Tibial nerve (tissue), 4 donors: ENCODE results near the gene RDH8. TPM values are rescaled to one million over a fixed set of nuclear protein-coding genes. Genes with fewer than 3 reads are reported as not detected.

Source experiments
- DNase-seq, 2 donors: peaks; one replicate each; pipeline ENCODE4 v3.0.0-alpha.2; 2019; ENCODE audit warnings: low spot score in 2 of 2
- H3K27ac ChIP-seq, 4 donors: fragments of 200-600 bp; sonication (generic) in 3 of 4; one replicate each; pipeline ENCODE4 v1.5.1; 2017 to 2019; ENCODE audit warnings: mild to moderate bottlenecking in 1 of 4
- H3K27me3 ChIP-seq, 2 donors: fragments of 200-600 bp; sonication (generic) in 1 of 2; one replicate each; pipeline versions ENCODE4 v1.5.1 to v1.6.0; 2017 to 2019
- H3K36me3 ChIP-seq, 3 donors: fragments of 200-600 bp; sonication (generic); one replicate each; pipeline ENCODE4 v1.5.1; 2018 to 2019
- H3K4me1 ChIP-seq, 4 donors: fragments of 200-600 bp; sonication (generic) in 3 of 4; one replicate each; pipeline ENCODE4 v1.5.1; 2017 to 2019
- H3K4me3 ChIP-seq, 4 donors: fragments of 200-600 bp; sonication (generic) in 3 of 4; one replicate each; pipeline ENCODE4 v1.5.1; 2017 to 2019; ENCODE audit warnings: mild to moderate bottlenecking in 1 of 4, moderate library complexity in 1 of 4
- H3K9me3 ChIP-seq, 4 donors: fragments of 200-600 bp; sonication (generic) in 3 of 4; one replicate each; pipeline ENCODE4 v1.5.1; 2017 to 2019
- EP300 ChIP-seq, 2 donors: sonication (generic); formaldehyde crosslinking; IDR thresholded peaks; one replicate each; pipeline ENCODE4 v1.6.1; 2017; ENCODE audit warnings: antibody characterized with exemption in 2 of 2, mild to moderate bottlenecking in 1 of 2
- POLR2A ChIP-seq, 2 donors: fragments of 450-650 bp; IDR thresholded peaks; one replicate each; pipeline ENCODE4 v1.6.1; 2017; ENCODE audit warnings: antibody characterized with exemption in 2 of 2, mild to moderate bottlenecking in 2 of 2, moderate library complexity in 2 of 2
- WGBS, 2 donors: methylation state at CpG; one replicate each; pipeline ENCODE4 v1.1.5; 2018; 5-methylcytosine and 5-hydroxymethylcytosine counted together
- total RNA-seq, 4 donors: library from RNA; depleted of rRNA; stranded (reverse); fragments of >200 nt; gene quantifications; one replicate each; pipeline ENCODE4 v1.1.0, GENCODE V29; 2016
- TF ChIP-seq, protein P1 (sequence below), 5 experiments: fragments of 200-600 bp in 3 of 5; fragments of 450-650 bp in 2 of 5; sonication (generic) in 3 of 5; IDR thresholded peaks; one replicate each; pipeline ENCODE4 v1.5.1; 2016 to 2019; ENCODE audit warnings: antibody characterized with exemption in 5 of 5, mild to moderate bottlenecking in 3 of 5, moderate library complexity in 2 of 5

RDH8 gene
- total RNA-seq, 4 donors from 2014 or later, result not detected

DNA sequence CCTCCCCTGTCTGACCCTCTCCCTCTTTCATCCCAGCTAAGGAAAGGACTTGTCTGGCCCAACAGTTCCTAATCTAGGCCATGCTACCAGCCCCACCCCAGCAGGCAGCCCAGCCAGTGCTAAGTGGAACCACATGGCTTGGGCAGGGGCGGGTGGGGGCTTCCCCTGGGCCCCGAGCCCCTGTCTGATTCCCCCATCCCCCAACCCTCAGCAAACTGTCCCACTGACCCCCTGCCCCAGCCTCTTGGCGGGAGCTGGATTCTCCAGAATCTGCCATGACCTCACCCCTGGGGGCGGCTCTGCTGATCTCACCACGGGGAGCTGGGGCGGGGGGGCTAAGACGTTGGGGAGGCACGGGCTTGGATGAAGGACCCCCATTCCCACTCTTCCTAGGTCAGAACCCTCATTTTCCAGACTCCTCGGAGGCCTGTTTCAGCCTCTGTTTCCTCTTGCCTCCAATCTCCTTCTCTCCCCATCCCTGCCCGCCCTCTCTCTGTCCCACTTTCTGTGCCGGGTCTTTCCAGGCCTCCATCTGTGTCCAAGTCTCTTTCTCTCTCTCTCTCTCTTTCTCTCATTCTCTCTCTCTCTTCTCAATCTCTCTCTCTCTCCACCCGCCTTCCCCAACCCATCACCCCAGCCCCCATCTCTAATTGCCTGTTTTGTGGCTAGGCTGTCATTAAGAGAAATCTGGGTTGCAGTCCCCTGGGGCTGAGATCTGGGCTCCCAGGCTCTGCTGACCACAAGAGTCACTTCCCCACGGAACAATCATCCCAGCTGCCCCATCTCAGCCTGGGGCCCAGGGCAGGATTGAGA, 5.7 kb upstream of the RDH8 start:
- Histone ChIP-seq H3K36me3 (peaks cover 0 to 30% (median 0%) of the 10 kb centered on the region in 3 donors), H3K27me3 (peaks cover 0 to 11% of the 10 kb centered on the region in 2 donors), H3K4me3 (peak overlapping the region in 1 of 4 donors; percentile 80), H3K9me3 (no peaks in the 10 kb centered on the region), H3K4me1 (peaks cover 3 to 78% (median 34%) of the 10 kb centered on the region in 4 donors), H3K27ac (peak overlapping the region; percentile 70 to 91 (median 80))
- TF ChIP-seq, protein P1, sequence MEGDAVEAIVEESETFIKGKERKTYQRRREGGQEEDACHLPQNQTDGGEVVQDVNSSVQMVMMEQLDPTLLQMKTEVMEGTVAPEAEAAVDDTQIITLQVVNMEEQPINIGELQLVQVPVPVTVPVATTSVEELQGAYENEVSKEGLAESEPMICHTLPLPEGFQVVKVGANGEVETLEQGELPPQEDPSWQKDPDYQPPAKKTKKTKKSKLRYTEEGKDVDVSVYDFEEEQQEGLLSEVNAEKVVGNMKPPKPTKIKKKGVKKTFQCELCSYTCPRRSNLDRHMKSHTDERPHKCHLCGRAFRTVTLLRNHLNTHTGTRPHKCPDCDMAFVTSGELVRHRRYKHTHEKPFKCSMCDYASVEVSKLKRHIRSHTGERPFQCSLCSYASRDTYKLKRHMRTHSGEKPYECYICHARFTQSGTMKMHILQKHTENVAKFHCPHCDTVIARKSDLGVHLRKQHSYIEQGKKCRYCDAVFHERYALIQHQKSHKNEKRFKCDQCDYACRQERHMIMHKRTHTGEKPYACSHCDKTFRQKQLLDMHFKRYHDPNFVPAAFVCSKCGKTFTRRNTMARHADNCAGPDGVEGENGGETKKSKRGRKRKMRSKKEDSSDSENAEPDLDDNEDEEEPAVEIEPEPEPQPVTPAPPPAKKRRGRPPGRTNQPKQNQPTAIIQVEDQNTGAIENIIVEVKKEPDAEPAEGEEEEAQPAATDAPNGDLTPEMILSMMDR (IDR thresholded peaks at IDR 0.05), result no peak
- TF ChIP-seq POLR2A (IDR thresholded peaks at IDR 0.05), result no peak
- TF ChIP-seq EP300 (IDR thresholded peaks at IDR 0.05), result no peak
- 12 to 15% methylated on average over 13 of the region's 13 CpGs for whole genome bisulfite sequencing, 2 donors
- DNase-seq, result peak in 1 of 2 donors; percentile 39

DNA sequence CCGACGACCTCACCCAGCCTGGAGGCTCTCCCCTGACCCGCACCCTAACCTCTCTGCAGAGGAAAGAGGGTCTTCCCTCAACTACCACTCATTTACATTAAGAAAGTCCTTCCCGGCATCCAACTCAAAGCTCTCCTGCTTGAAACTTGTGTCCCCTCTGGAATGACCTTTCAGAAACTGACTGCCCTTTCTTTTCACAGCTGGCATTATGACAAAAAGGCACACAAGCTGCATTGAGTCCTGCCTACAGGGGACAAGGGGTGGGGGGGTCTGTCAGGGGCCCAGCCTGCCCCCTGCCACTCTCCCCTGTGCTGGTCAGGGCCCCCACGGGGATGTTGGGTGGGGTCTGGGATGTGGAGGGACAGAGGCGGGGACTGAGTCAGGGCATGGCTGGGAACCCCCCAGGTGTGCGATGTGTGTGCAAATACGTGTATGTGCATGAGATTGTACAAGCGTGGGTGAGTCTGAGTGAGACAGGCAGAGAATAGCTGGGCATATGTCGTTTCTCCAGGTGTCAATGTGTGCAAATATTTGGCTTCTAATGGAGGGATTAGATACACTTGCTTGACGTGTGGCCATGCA, 5.0 kb upstream of the RDH8 start:
- Histone ChIP-seq H3K9me3 (no peaks in the 10 kb centered on the region), H3K27ac (peak overlapping the region; percentile 70 to 91 (median 80)), H3K4me3 (peak overlapping the region in 2 of 4 donors; percentile 7 to 80), H3K36me3 (peaks cover 0 to 23% (median 0%) of the 10 kb centered on the region in 3 donors), H3K4me1 (peaks cover 3 to 77% (median 34%) of the 10 kb centered on the region in 4 donors), H3K27me3 (peaks cover 0 to 11% of the 10 kb centered on the region in 2 donors)
- DNase-seq, result no peak
- WGBS, 2 donors, result 11 to 19% methylated on average over 10 to 11 of the region's 11 CpGs
- no peak for TF ChIP-seq POLR2A (IDR thresholded peaks at IDR 0.05)
- TF ChIP-seq, protein P1 (IDR thresholded peaks at IDR 0.05), result no peak
- no peak for TF ChIP-seq EP300 (IDR thresholded peaks at IDR 0.05)

DNA sequence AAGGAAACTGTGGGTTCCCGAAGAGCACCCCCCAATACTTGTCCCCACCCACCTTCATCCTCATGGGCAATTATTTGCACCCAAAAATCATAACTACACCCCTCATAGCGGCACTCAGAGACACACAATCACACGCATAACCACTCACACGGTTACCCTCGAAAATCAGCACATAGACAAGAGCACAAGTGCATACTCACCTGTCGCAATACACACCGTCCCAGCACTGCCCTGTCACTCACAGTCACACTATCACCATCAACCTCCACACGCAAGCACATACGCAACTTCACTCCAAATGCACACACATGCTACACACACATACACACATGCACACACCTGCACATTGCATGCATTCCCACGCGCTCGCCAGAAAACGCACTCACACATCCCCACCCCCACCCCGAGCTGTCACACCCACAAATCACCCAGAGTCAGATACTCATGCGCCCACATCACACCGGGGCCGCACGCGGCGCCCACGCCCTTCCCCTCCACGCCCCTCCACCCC, 3.5 kb upstream of the RDH8 start:
- Histone ChIP-seq H3K27me3 (peaks cover 0 to 11% of the 10 kb centered on the region in 2 donors), H3K4me3 (peak overlapping the region; percentile 51 to 80 (median 61)), H3K27ac (peak overlapping the region; percentile 60 to 91 (median 80)), H3K36me3 (peaks cover 0 to 9% (median 0%) of the 10 kb centered on the region in 3 donors), H3K9me3 (no peaks in the 10 kb centered on the region), H3K4me1 (peaks cover 3 to 85% (median 34%) of the 10 kb centered on the region in 4 donors)
- no peak for DNase-seq
- TF ChIP-seq POLR2A (IDR thresholded peaks at IDR 0.05), result no peak
- TF ChIP-seq, protein P1 (IDR thresholded peaks at IDR 0.05), result no peak
- no peak for TF ChIP-seq EP300 (IDR thresholded peaks at IDR 0.05)
- 1 to 5% methylated on average over 17 to 22 of the region's 22 CpGs for WGBS, 2 donors

DNA sequence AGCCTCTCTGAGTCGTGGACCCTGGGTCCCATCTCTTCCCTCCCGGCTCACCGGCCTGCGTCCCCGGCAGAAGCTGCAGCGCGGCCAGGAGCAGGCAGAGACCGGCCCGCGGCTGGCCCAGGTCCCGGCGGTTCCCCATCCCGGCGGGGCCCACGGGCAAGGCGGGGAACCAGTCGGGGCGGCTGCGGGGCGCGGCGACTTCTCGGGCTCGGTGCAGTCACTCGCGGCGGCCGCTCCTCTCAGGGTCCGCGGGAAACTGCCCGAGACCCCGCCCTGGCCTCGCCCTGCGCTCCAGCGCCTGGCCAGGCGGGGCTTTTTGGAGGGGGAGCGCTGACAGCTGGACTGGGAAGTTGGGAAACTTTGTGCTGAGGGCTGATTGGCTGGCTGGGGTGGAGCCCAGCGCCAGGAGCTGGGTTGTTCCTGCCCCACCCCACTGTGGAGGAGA, 3.0 kb upstream of the RDH8 start, which contains the start of gene COL5A3:
Gene COL5A3 (minus strand): TSS at position 258 of the 445 bp plus-strand sequence. CDS start 119 bp downstream, at position 139.
- H3K4me1 ChIP-seq, result peaks cover 3 to 81% (median 33%) of the 10 kb centered on the region in 4 donors
- H3K4me3 ChIP-seq, result peak within 1 kb of the TSS; percentile 51 to 80 (median 61)
- H3K9me3 ChIP-seq, result no peaks in the 10 kb centered on the region
- WGBS, 2 donors, result 0 to 1% methylated on average over 12 to 31 of the region's 38 CpGs
- peak within 1 kb of the TSS; percentile 60 to 91 (median 80) for H3K27ac ChIP-seq
- peak; percentile 43 to 46 for DNase-seq
- peaks cover 0 to 11% of the 10 kb centered on the region in 2 donors for H3K27me3 ChIP-seq
- TF ChIP-seq, protein P1 (IDR thresholded peaks at IDR 0.05), result peak in 1 of 5 experiments; percentile 13
- peak in 1 of 2 donors; percentile 48 for TF ChIP-seq EP300 (IDR thresholded peaks at IDR 0.05)
- no peak for TF ChIP-seq POLR2A (IDR thresholded peaks at IDR 0.05)
- peaks cover 0 to 4% (median 0%) of the 10 kb centered on the region in 3 donors for H3K36me3 ChIP-seq
